CD4-positive, alpha-beta memory T cell (primary cell): Measurements from ENCODE around the gene SMPD1. TPM values are rescaled to one million over a fixed set of nuclear protein-coding genes. Genes with fewer than 3 reads are reported as not detected.

ENCODE experiments used
- CTCF ChIA-PET: fragments of 350-600 bp; sonication (Branson Sonifier 250); formaldehyde crosslinking; loops from one replicate; lab custom pipeline; 2021; ENCODE audit warnings: inconsistent platforms; ENCODE audit not compliant: partially characterized antibody; lab: Charles Lee
- POLR2A ChIA-PET: fragments of 350-600 bp; sonication (Branson Sonifier 250); formaldehyde crosslinking; loops from one replicate; lab custom pipeline; 2021; ENCODE audit not compliant: partially characterized antibody; lab: Charles Lee
- DNase-seq, 5 donors: peaks; one replicate each; pipeline versions ENCODE4 v3.0.0 to v3.0.0-alpha.2; 2020 to 2022; ENCODE audit warnings: mixed read lengths in 1 of 5
- H3K27ac ChIP-seq: one replicate; pipeline ENCODE4 v1.7.0; 2013; ENCODE audit warnings: low read depth, low read length
- H3K27me3 ChIP-seq: 2 replicates; pipeline ENCODE4 v1.7.0; 2013; ENCODE audit warnings: mild to moderate bottlenecking, low read length, moderate library complexity; ENCODE audit not compliant: insufficient read depth
- H3K36me3 ChIP-seq: 2 replicates; pipeline ENCODE4 v1.7.0; 2013; ENCODE audit warnings: mild to moderate bottlenecking, low read length, moderate library complexity; ENCODE audit not compliant: insufficient read depth
- H3K4me1 ChIP-seq: 2 replicates; pipeline ENCODE4 v1.7.0; 2013; ENCODE audit warnings: mild to moderate bottlenecking, low read length, moderate library complexity; ENCODE audit not compliant: insufficient read depth
- H3K4me3 ChIP-seq, 2 donors: one replicate each; pipeline ENCODE4 v1.7.0; 2013; ENCODE audit warnings: low read length in 2 of 2, mild to moderate bottlenecking in 1 of 2
- H3K9me3 ChIP-seq, 2 donors: one replicate each; pipeline ENCODE4 v1.7.0; 2013; ENCODE audit warnings: low read length in 2 of 2, control low read depth in 1 of 2; ENCODE audit not compliant: control insufficient read depth in 1 of 2
- H3K27ac Mint-ChIP-seq, 7 donors: one replicate each; pipeline ENCODE4 v1.8.0; 2020 to 2021; ENCODE audit warnings: mixed read lengths in 7 of 7, mild to moderate bottlenecking in 6 of 7, inconsistent platforms in 3 of 7, moderate library complexity in 3 of 7
- H3K27me3 Mint-ChIP-seq, 2 donors: one replicate each; pipeline ENCODE4 v1.8.0; 2020 to 2021; ENCODE audit warnings: mixed read lengths in 2 of 2
- H3K36me3 Mint-ChIP-seq, 2 donors: one replicate each; pipeline ENCODE4 v1.8.0; 2020 to 2021; ENCODE audit warnings: mixed read lengths in 2 of 2, inconsistent platforms in 1 of 2, mild to moderate bottlenecking in 1 of 2
- H3K4me1 Mint-ChIP-seq, 4 donors: one replicate each; pipeline ENCODE4 v1.8.0; 2020 to 2021; ENCODE audit warnings: mixed read lengths in 4 of 4, mild to moderate bottlenecking in 1 of 4
- H3K4me3 Mint-ChIP-seq, 8 donors: one replicate each; pipeline ENCODE4 v1.8.0; 2020 to 2021; ENCODE audit warnings: mixed read lengths in 8 of 8, mild to moderate bottlenecking in 7 of 8, moderate library complexity in 6 of 8, inconsistent platforms in 3 of 8
- H3K9me3 Mint-ChIP-seq, 8 donors: one replicate each; pipeline ENCODE4 v1.8.0; 2020 to 2021; ENCODE audit warnings: mixed read lengths in 8 of 8, mild to moderate bottlenecking in 5 of 8, inconsistent platforms in 3 of 8, moderate library complexity in 1 of 8
- intact Hi-C: fragments of 100-400 bp; cut with micrococcal nuclease; formaldehyde crosslinking; loops from one replicate; pipeline ENCODE4 v1.15.1; 2023
- polyA plus RNA-seq, 2 donors: library from polyadenylated mRNA; unstranded; fragments of 300-500 nt; fragmentation: Illumina TruSeq; gene quantifications; one replicate each; pipeline ENCODE4 v1.2.3, GENCODE V29; 2021
- total RNA-seq, 2 experiments: library from RNA; stranded (reverse); gene quantifications; one replicate each; pipeline ENCODE4 v1.2.3, GENCODE V29; 2021

The SMPD1 gene
- total and polyA plus RNA-seq, 4 experiments from 2014 or later, result 9.2 to 43.6 (median 25.7) TPM

DNA sequence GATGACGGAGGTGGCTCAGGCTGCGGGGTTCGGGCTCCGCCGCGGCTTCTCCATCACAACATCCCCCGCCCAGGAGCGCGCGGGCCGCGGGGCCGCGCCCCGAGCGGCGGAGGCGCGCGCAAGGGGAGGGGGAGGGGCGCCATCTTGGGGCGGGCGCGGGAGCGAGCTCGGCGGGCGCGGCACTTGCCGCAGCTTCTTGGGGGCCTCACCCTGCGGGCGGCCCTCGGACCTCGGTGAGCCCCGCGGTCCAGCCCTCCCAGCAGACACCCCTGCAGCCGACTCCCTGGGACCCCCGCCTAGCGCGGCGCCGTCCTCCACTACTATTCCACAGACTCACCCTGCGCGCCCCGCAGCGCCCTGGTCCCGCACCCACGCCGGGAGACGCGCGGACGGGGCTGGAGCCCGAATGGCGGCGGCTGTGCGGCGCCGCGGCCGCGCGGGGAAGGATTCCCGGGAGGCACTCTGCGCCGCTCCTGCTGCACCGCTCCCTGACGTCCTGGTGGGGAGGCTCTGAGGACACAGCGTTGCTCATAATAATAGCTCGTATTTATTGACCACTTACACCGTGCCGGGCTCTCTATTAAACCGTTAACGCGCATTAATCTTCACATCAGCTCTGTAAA lies 28.8 kb downstream of the SMPD1 start, which contains the start of gene APBB1:
Gene APBB1 (minus strand): TSS at position 86 of the 623 bp plus-strand sequence. CDS start 7,747 bp downstream, outside the sequence.
- ChIA-PET POLR2A (interaction anchor here (0.8 to 16.3 kb wide), 18 partner anchors 8 to 264 kb away, joined by 3 to 503 read pairs (median 4); partner anchors contain the start of genes ARFIP2, FHIP1B, MRPL17 and SMPD1), CTCF (interaction anchor here (1.0 to 4.7 kb wide), 10 partner anchors 11 to 42 kb away, joined by 3 to 40 read pairs (median 8); partner anchors contain the start of genes HPX and SMPD1)
- H3K27ac Mint-ChIP-seq, result peak within 1 kb of the TSS; percentile 74 to 90 (median 84)
- no peaks in the 10 kb centered on the region for H3K9me3 Mint-ChIP-seq
- Histone ChIP-seq H3K4me1 (peaks cover 50% of the 10 kb centered on the region), H3K9me3 (no peaks in the 10 kb centered on the region), H3K27me3 (no peaks in the 10 kb centered on the region), H3K27ac (peak within 1 kb of the TSS; percentile 73), H3K36me3 (no peaks in the 10 kb centered on the region), H3K4me3 (peak within 1 kb of the TSS; percentile 43 to 74)
- peak within 1 kb of the TSS in 6 of 8 donors; percentile 81 to 89 (median 86) for H3K4me3 Mint-ChIP-seq
- H3K27me3 Mint-ChIP-seq, result peaks cover 6 to 15% of the 10 kb centered on the region in 2 donors
- H3K4me1 Mint-ChIP-seq, result peaks cover 5 to 12% (median 8%) of the 10 kb centered on the region in 4 donors
- DNase-seq, result peak; percentile 67 to 81 (median 79)
- intact Hi-C loops, result loop anchor here (1.0 to 10.0 kb wide), 6 partner anchors 17 to 196 kb away; partner anchors contain the start of genes ARFIP2, SMPD1, TAF10 and TIMM10B
- H3K36me3 Mint-ChIP-seq, result no peaks in the 10 kb centered on the region

DNA sequence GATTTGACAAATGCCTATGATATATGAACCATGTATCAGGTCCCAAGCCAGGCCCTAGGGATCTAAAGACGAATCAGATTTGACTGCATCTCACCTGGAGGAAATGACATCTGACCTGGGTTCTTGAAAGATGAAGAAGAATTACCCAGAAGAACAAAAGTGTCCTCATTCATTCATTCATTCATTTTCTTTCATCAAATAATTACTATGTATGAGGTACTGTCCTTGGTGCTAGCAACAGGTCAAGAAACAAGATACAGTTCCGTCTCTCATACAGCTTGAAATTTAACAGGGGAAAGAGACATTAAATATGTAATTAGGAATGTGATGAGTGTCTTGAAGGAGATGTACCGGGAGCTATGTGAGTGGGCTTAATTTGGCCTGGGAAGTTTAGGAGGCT lies 30.4 kb downstream of the SMPD1 start:
- Histone ChIP-seq H3K27me3 (no peaks in the 10 kb centered on the region), H3K36me3 (no peaks in the 10 kb centered on the region), H3K27ac (no peak overlapping the region), H3K4me1 (peaks cover 34% of the 10 kb centered on the region), H3K9me3 (no peaks in the 10 kb centered on the region), H3K4me3 (no peak overlapping the region)
- intact Hi-C loops, result no loop called here
- no peak for DNase-seq
- Mint-ChIP-seq H3K27me3 (peaks cover 6 to 15% of the 10 kb centered on the region in 2 donors), H3K9me3 (no peaks in the 10 kb centered on the region), H3K4me1 (peaks cover 5 to 12% (median 8%) of the 10 kb centered on the region in 4 donors), H3K27ac (peak overlapping the region in 3 of 7 donors; percentile 44 to 74 (median 71)), H3K4me3 (peak overlapping the region in 3 of 8 donors; percentile 51 to 88 (median 84)), H3K36me3 (no peaks in the 10 kb centered on the region)
- CTCF ChIA-PET, result interaction anchor here (0.6 to 4.8 kb wide), 6 partner anchors 15 to 42 kb away, joined by 3 to 29 read pairs (median 4); no protein-coding TSS in a partner anchor
- POLR2A ChIA-PET, result interaction anchor here (0.9 to 16.3 kb wide), 3 partner anchors 11 to 325 kb away, joined by 3 to 503 read pairs (median 9); partner anchors contain the start of gene SMPD1

DNA sequence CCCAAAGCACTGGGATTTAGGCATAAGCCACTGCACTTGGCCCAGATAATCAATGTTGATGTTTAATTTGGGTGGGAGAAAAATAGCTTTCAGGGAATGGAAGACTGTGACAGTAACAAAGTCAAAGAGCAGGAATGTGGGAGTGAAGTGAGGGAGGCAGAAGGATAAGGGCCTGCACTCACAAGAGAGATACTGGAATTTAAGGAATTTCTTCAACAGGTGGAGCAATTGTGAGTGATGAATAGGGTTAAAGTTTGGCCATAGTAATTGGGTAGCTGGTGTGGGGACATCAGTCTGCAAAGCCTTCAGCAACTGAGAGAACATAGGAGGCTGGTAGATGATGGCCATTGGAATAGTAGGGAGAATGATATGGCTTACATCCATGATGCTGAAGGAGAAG lies 37.2 kb downstream of the SMPD1 start:
- intact Hi-C loops, result no loop called here
- Histone ChIP-seq H3K4me3 (no peak overlapping the region), H3K27ac (no peak overlapping the region), H3K36me3 (no peaks in the 10 kb centered on the region), H3K9me3 (no peaks in the 10 kb centered on the region), H3K27me3 (no peaks in the 10 kb centered on the region), H3K4me1 (no peaks in the 10 kb centered on the region)
- ChIA-PET CTCF (interaction anchor here (1.1 to 8.7 kb wide), 5 partner anchors 11 to 64 kb away, joined by 3 to 105 read pairs (median 5); partner anchors contain the start of gene SMPD1), POLR2A (interaction anchor here (0.6 to 0.9 kb wide), 2 partner anchors 8 to 37 kb away, joined by 3 to 4 read pairs; partner anchors contain the start of genes APBB1 and SMPD1)
- Mint-ChIP-seq H3K4me3 (no peak overlapping the region), H3K4me1 (no peaks in the 10 kb centered on the region), H3K27ac (no peak overlapping the region), H3K36me3 (no peaks in the 10 kb centered on the region), H3K9me3 (no peaks in the 10 kb centered on the region), H3K27me3 (peaks cover 0 to 7% of the 10 kb centered on the region in 2 donors)
- no peak for DNase-seq

DNA sequence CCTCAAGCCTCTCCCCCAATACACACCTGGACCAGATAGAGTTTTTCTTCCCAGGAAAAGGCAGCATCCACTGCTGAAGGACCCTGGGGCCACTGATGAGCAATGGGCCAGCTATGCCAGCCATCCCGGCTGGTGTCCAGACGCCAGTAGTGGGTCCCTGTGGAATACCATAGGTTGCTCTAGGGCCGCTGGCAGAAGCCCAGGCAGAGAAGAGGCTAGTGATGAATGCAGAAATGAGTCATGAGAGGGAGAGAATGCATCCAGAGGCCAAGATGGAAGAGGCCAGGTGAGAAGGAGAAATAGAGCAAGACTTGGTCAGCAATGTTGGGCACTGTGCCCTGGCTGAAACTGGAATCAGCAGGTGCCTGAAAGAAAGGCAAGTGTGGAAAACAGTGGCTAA lies 41.6 kb downstream of the SMPD1 start:
- no peaks in the 10 kb centered on the region for H3K27me3 ChIP-seq
- H3K9me3 ChIP-seq, result no peaks in the 10 kb centered on the region
- H3K27me3 Mint-ChIP-seq, result no peaks in the 10 kb centered on the region
- no peaks in the 10 kb centered on the region for H3K36me3 ChIP-seq
- no peak for DNase-seq
- no peak overlapping the region for H3K27ac ChIP-seq
- H3K4me1 Mint-ChIP-seq, result no peaks in the 10 kb centered on the region
- H3K4me3 Mint-ChIP-seq, result no peak overlapping the region
- no peaks in the 10 kb centered on the region for H3K36me3 Mint-ChIP-seq
- no peaks in the 10 kb centered on the region for H3K9me3 Mint-ChIP-seq
- intact Hi-C loops, result no loop called here
- ChIA-PET POLR2A (no interaction called here), CTCF (interaction anchor here (1.1 to 8.7 kb wide), 4 partner anchors 10 to 69 kb away, joined by 3 to 105 read pairs (median 18); partner anchors contain the start of gene HPX)
- no peak overlapping the region for H3K4me3 ChIP-seq
- peaks cover under 1% of the 10 kb centered on the region for H3K4me1 ChIP-seq
- H3K27ac Mint-ChIP-seq, result no peak overlapping the region

DNA sequence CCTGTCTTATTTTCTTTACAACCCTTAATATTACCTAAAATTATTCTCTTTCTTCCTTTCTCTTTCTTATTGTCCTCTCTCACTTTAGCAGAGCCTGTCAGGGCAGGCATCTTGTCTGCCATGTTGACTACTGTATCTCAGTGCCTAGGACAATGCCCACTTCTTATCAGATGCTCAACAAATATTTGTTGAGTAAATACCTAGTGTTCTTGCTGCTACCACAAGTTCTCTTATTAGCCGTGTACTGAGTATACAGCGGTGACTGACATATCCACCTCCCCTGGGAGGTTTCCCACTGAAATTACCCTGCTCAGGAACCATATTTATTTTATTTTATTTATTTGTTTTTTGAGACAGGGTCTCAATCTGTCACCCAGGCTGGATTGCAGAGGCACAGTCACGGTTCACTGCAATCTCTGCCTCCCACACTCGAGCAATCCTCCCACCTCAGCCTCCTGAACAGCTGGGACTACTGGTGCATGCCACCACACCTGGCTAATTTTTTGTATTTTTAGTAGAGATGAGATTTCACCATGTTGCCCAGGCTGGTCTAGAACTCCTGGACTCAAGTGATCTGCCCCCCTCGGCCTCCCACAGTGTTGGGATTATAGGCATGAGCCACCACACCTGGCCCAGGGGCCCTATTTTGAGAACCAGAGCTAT lies 43.9 kb downstream of the SMPD1 start:
- POLR2A ChIA-PET, result interaction anchor here (0.6 kb wide), 1 partner anchor 234 kb away, joined by 3 read pairs; no protein-coding TSS in a partner anchor
- Mint-ChIP-seq H3K4me1 (no peaks in the 10 kb centered on the region), H3K9me3 (no peaks in the 10 kb centered on the region), H3K4me3 (no peak overlapping the region), H3K27me3 (no peaks in the 10 kb centered on the region), H3K36me3 (no peaks in the 10 kb centered on the region), H3K27ac (no peak overlapping the region)
- CTCF ChIA-PET, result interaction anchor here (1.1 to 17.0 kb wide), 4 partner anchors 9 to 55 kb away, joined by 3 to 1014 read pairs (median 60); partner anchors contain the start of gene SMPD1
- H3K27me3 ChIP-seq, result no peaks in the 10 kb centered on the region
- no peak overlapping the region for H3K4me3 ChIP-seq
- intact Hi-C loops, result no loop called here
- no peaks in the 10 kb centered on the region for H3K36me3 ChIP-seq
- H3K9me3 ChIP-seq, result no peaks in the 10 kb centered on the region
- peaks cover 23% of the 10 kb centered on the region for H3K4me1 ChIP-seq
- no peak overlapping the region for H3K27ac ChIP-seq
- no peak for DNase-seq

DNA sequence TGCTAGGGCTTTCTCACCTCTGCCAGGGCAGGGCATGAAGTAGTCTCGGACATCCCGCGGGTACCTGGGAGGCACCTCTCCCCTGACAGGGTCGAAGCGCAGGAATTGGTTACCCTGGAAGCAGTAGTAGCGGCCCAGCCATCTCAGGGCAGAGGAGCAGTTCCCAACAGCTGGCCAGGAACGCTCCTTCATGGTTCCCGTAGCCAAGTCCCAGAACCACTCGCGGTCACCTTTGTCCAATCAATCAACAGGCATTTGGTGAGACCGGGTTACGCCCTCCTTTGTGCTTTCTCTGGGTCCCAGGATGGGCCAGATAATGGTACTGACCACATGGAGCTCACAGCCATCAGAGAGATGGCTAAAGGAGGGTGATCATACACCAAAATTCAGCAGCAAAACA lies 47.1 kb downstream of the SMPD1 start:
- no peaks in the 10 kb centered on the region for H3K36me3 ChIP-seq
- CTCF ChIA-PET, result interaction anchor here (1.0 to 17.0 kb wide), 7 partner anchors 11 to 317 kb away, joined by 3 to 1014 read pairs (median 6); partner anchors contain the start of gene SMPD1
- no peak overlapping the region for H3K4me3 ChIP-seq
- Mint-ChIP-seq H3K27ac (no peak overlapping the region), H3K9me3 (no peaks in the 10 kb centered on the region), H3K27me3 (no peaks in the 10 kb centered on the region), H3K4me1 (no peaks in the 10 kb centered on the region), H3K4me3 (no peak overlapping the region), H3K36me3 (no peaks in the 10 kb centered on the region)
- no peaks in the 10 kb centered on the region for H3K9me3 ChIP-seq
- POLR2A ChIA-PET, result interaction anchor here (0.8 to 2.5 kb wide), 8 partner anchors 18 to 59 kb away, joined by 3 to 12 read pairs (median 4); partner anchors contain the start of genes APBB1, SMPD1 and TIMM10B
- H3K4me1 ChIP-seq, result peaks cover 29% of the 10 kb centered on the region
- no peak for DNase-seq
- no peak overlapping the region for H3K27ac ChIP-seq
- intact Hi-C loops, result loop anchor here (5.0 kb wide), 1 partner anchor 45 kb away; the partner anchor contains the start of genes ARFIP2 and TIMM10B
- no peaks in the 10 kb centered on the region for H3K27me3 ChIP-seq
